ENCODE results near the gene SETD2. TPM values are rescaled to one million over a fixed set of nuclear protein-coding genes. Genes with fewer than 3 reads are reported as not detected.

Gene SETD2
- total and polyA plus RNA-seq, 2 experiments from 2014 or later = 16.7 to 45.2 TPM

GRCh38 chr3:47012342-47013230 lies 151.3 kb downstream of the SETD2 start:
- Histone ChIP-seq H2AFZ (no peak overlapping the region), H3K27me3 (ENCODE audit: insufficient read depth) (no peaks in the 10 kb centered on the region), H3K4me1 (ENCODE audit: insufficient read depth) (0 out of 2 replicates have a peak, but pooled peaks cover 8% of the 10 kb centered on the region), H3F3A (replicated peaks; ENCODE audit: low read depth) (peaks cover 10% of the 10 kb centered on the region; the same call in 1 of the 2 replicates), H3K4me2 (no peak overlapping the region), H4K20me1 (replicated peaks; ENCODE audit: insufficient read depth) (peaks cover 3% of the 10 kb centered on the region; the same call in 1 of the 2 replicates), H3K79me2 (replicated peaks; ENCODE audit: insufficient read depth) (no peaks in the 10 kb centered on the region), H3K36me3 (ENCODE audit: insufficient read depth) (no peaks in the 10 kb centered on the region), H3K4me3 (no peak overlapping the region), H3K9me2 (ENCODE audit: insufficient read depth) (peaks cover 9% of the 10 kb centered on the region; the same call in 1 of the 2 replicates), H3K27ac (ENCODE audit: low read depth) (no peak overlapping the region)
- Mint-ChIP-seq H3K36me3 (ENCODE audit: low read depth) (peaks cover 20% of the 10 kb centered on the region), H3K27ac (no peak overlapping the region), H3K27me3 (ENCODE audit: insufficient read depth, low read depth, poor library complexity) (peaks cover 5% of the 10 kb centered on the region), H3K4me1 (peaks cover 22% of the 10 kb centered on the region), H3K9me3 (no peaks in the 10 kb centered on the region), H3K4me3 (no peak overlapping the region)
- no peak for TF ChIP-seq JUNB (IDR thresholded peaks at IDR 0.05; ENCODE audit: unreplicated experiment)
- TF ChIP-seq, protein P1, sequence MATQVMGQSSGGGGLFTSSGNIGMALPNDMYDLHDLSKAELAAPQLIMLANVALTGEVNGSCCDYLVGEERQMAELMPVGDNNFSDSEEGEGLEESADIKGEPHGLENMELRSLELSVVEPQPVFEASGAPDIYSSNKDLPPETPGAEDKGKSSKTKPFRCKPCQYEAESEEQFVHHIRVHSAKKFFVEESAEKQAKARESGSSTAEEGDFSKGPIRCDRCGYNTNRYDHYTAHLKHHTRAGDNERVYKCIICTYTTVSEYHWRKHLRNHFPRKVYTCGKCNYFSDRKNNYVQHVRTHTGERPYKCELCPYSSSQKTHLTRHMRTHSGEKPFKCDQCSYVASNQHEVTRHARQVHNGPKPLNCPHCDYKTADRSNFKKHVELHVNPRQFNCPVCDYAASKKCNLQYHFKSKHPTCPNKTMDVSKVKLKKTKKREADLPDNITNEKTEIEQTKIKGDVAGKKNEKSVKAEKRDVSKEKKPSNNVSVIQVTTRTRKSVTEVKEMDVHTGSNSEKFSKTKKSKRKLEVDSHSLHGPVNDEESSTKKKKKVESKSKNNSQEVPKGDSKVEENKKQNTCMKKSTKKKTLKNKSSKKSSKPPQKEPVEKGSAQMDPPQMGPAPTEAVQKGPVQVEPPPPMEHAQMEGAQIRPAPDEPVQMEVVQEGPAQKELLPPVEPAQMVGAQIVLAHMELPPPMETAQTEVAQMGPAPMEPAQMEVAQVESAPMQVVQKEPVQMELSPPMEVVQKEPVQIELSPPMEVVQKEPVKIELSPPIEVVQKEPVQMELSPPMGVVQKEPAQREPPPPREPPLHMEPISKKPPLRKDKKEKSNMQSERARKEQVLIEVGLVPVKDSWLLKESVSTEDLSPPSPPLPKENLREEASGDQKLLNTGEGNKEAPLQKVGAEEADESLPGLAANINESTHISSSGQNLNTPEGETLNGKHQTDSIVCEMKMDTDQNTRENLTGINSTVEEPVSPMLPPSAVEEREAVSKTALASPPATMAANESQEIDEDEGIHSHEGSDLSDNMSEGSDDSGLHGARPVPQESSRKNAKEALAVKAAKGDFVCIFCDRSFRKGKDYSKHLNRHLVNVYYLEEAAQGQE (IDR thresholded peaks at IDR 0.05; ENCODE audit: unreplicated experiment) = no peak
- no peak for TF ChIP-seq CTCF (conservative IDR thresholded peaks at IDR 0.05; ENCODE audit: low read depth in 2 of 2)
- no peak for TF ChIP-seq EZH2 (IDR thresholded peaks at IDR 0.05; ENCODE audit: low read depth, unreplicated experiment)
- TF ChIP-seq NANOG (IDR thresholded peaks at IDR 0.05; ENCODE audit: borderline replicate concordance) = no peak
- TF ChIP-seq EZH2phosphoT487 (IDR thresholded peaks at IDR 0.05; ENCODE audit: unreplicated experiment) = no peak
- TF ChIP-seq STAT1 (IDR thresholded peaks at IDR 0.05; ENCODE audit: unreplicated experiment) = no peak
- ATAC-seq (no peak), DNase-seq (ENCODE audit: low spot score) (no peak)

DNA sequence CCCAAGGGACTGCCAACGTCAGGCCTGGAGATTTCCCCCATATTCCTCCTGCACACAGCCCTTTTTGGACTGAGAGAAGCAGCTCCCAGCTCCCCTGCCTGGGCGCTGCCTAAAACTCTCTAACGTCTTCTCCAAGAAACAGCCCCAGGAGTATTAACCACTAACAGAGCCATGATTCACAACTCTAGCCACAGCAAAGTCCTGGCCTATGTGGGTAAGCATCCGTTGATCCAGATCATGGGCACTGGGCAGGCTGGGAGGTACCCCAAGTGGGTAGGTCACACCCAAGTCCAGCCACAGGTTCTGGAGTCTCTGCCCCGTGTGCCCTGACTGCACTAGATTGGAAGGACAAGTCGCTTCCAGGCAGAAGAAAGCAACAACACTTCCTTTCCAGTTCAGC lies 152.5 kb downstream of the SETD2 start:
- no peaks in the 10 kb centered on the region for H3K27me3 ChIP-seq (ENCODE audit: insufficient read depth)
- H3K79me2 ChIP-seq (replicated peaks; ENCODE audit: insufficient read depth) = no peaks in the 10 kb centered on the region
- H3K36me3 Mint-ChIP-seq (ENCODE audit: low read depth) = peaks cover 12% of the 10 kb centered on the region
- peaks cover 10% of the 10 kb centered on the region; the same call in 1 of the 2 replicates for H3F3A ChIP-seq (replicated peaks; ENCODE audit: low read depth)
- H3K4me3 ChIP-seq = no peak overlapping the region
- ATAC-seq (no peak), DNase-seq (ENCODE audit: low spot score) (no peak)
- peaks cover 15% of the 10 kb centered on the region for H3K4me1 Mint-ChIP-seq
- no peak overlapping the region for H3K27ac ChIP-seq (ENCODE audit: low read depth)
- H3K27me3 Mint-ChIP-seq (ENCODE audit: insufficient read depth, low read depth, poor library complexity) = peaks cover 5% of the 10 kb centered on the region
- no peak overlapping the region for H2AFZ ChIP-seq
- no peak overlapping the region for H3K4me2 ChIP-seq
- 0 out of 2 replicates have a peak, but pooled peaks cover 4% of the 10 kb centered on the region for H3K4me1 ChIP-seq (ENCODE audit: insufficient read depth)
- peaks cover 9% of the 10 kb centered on the region; the same call in 1 of the 2 replicates for H3K9me2 ChIP-seq (ENCODE audit: insufficient read depth)
- no peaks in the 10 kb centered on the region; the same call in 1 of the 2 replicates for H3K36me3 ChIP-seq (ENCODE audit: insufficient read depth)
- H3K27ac Mint-ChIP-seq = no peak overlapping the region
- peaks cover 1% of the 10 kb centered on the region; the same call in 1 of the 2 replicates for H4K20me1 ChIP-seq (replicated peaks; ENCODE audit: insufficient read depth)
- H3K4me3 Mint-ChIP-seq = no peak overlapping the region; the same call in 2 of the 3 replicates
- no peaks in the 10 kb centered on the region for H3K9me3 Mint-ChIP-seq
- TF ChIP-seq, protein P2, sequence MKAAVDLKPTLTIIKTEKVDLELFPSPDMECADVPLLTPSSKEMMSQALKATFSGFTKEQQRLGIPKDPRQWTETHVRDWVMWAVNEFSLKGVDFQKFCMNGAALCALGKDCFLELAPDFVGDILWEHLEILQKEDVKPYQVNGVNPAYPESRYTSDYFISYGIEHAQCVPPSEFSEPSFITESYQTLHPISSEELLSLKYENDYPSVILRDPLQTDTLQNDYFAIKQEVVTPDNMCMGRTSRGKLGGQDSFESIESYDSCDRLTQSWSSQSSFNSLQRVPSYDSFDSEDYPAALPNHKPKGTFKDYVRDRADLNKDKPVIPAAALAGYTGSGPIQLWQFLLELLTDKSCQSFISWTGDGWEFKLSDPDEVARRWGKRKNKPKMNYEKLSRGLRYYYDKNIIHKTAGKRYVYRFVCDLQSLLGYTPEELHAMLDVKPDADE (IDR thresholded peaks at IDR 0.05) = no peak
- TF ChIP-seq POLR2AphosphoS5 (IDR thresholded peaks at IDR 0.05; ENCODE audit: low read depth) (no peak), ZNF114 (CRISPR knock-in tag; IDR thresholded peaks at IDR 0.05) (no peak), STAT1 (IDR thresholded peaks at IDR 0.05; ENCODE audit: unreplicated experiment) (no peak), ZNF331 (CRISPR knock-in tag; IDR thresholded peaks at IDR 0.05; ENCODE audit: low read depth) (no peak), JUNB (IDR thresholded peaks at IDR 0.05; ENCODE audit: unreplicated experiment) (no peak), EZH2phosphoT487 (IDR thresholded peaks at IDR 0.05; ENCODE audit: unreplicated experiment) (no peak)
- TF ChIP-seq, protein P1 (IDR thresholded peaks at IDR 0.05; ENCODE audit: unreplicated experiment) = no peak

Data from GM23338 (cell line).